ENCODE data around the gene PGLYRP3. TPM values are rescaled to one million over a fixed set of nuclear protein-coding genes. Genes with fewer than 3 reads are reported as not detected.

PGLYRP3 gene
- total and polyA plus RNA-seq, 9 of the 15 experiments (the other 6 are each of a cell fraction or from before 2014, with no cell fraction given), result not detected

DNA sequence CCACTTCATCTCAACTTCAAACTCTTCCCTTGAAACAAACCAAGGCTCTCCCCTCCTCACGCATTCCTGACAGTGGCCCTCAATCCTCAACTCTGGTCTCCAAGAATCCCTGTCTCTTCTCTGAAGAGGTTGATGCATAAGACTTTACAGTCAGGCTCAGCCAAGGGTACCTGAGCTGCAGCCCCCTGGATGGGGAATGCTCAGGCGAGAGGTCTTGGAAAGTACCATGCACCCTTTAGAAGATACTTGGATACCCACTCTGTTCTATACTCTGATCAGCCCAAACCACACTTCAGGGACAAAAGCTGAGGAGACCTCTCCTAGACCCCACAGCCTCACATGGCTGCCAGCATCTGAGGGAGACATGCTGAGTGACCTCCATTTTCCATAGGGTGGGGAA is 536 bp upstream of the PGLYRP3 start (continued):
- TF ChIP-seq, protein P1, sequence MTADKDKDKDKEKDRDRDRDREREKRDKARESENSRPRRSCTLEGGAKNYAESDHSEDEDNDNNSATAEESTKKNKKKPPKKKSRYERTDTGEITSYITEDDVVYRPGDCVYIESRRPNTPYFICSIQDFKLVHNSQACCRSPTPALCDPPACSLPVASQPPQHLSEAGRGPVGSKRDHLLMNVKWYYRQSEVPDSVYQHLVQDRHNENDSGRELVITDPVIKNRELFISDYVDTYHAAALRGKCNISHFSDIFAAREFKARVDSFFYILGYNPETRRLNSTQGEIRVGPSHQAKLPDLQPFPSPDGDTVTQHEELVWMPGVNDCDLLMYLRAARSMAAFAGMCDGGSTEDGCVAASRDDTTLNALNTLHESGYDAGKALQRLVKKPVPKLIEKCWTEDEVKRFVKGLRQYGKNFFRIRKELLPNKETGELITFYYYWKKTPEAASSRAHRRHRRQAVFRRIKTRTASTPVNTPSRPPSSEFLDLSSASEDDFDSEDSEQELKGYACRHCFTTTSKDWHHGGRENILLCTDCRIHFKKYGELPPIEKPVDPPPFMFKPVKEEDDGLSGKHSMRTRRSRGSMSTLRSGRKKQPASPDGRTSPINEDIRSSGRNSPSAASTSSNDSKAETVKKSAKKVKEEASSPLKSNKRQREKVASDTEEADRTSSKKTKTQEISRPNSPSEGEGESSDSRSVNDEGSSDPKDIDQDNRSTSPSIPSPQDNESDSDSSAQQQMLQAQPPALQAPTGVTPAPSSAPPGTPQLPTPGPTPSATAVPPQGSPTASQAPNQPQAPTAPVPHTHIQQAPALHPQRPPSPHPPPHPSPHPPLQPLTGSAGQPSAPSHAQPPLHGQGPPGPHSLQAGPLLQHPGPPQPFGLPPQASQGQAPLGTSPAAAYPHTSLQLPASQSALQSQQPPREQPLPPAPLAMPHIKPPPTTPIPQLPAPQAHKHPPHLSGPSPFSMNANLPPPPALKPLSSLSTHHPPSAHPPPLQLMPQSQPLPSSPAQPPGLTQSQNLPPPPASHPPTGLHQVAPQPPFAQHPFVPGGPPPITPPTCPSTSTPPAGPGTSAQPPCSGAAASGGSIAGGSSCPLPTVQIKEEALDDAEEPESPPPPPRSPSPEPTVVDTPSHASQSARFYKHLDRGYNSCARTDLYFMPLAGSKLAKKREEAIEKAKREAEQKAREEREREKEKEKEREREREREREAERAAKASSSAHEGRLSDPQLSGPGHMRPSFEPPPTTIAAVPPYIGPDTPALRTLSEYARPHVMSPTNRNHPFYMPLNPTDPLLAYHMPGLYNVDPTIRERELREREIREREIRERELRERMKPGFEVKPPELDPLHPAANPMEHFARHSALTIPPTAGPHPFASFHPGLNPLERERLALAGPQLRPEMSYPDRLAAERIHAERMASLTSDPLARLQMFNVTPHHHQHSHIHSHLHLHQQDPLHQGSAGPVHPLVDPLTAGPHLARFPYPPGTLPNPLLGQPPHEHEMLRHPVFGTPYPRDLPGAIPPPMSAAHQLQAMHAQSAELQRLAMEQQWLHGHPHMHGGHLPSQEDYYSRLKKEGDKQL (CRISPR knock-in tag; IDR thresholded peaks at IDR 0.05; ENCODE audit: borderline replicate concordance), result no peak
- TF ChIP-seq, protein P2, sequence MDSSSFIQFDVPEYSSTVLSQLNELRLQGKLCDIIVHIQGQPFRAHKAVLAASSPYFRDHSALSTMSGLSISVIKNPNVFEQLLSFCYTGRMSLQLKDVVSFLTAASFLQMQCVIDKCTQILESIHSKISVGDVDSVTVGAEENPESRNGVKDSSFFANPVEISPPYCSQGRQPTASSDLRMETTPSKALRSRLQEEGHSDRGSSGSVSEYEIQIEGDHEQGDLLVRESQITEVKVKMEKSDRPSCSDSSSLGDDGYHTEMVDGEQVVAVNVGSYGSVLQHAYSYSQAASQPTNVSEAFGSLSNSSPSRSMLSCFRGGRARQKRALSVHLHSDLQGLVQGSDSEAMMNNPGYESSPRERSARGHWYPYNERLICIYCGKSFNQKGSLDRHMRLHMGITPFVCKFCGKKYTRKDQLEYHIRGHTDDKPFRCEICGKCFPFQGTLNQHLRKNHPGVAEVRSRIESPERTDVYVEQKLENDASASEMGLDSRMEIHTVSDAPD (CRISPR knock-in tag; IDR thresholded peaks at IDR 0.05), result no peak
- TF ChIP-seq SIN3B (IDR thresholded peaks at IDR 0.05; ENCODE audit: low read depth), result no peak
- no peak for TF ChIP-seq KAT2B (IDR thresholded peaks at IDR 0.05; ENCODE audit: low read depth, low read length)

Data from K562 (cell line).